K562 (cell line): ENCODE measurements around the gene NCOA6. TPM values are rescaled to one million over a fixed set of nuclear protein-coding genes. Genes with fewer than 3 reads are reported as not detected.

ENCODE experiments used
- ATAC-seq: fragments of 200-7000 bp; cut with Tn5 transposase; 3 replicates; pipeline ENCODE4 v1.9.1; 2020; ENCODE audit warnings: moderate library complexity
- BruUV-seq: library from RNA; stranded (reverse); fragments of 400-500 nt; replicated peaks from 2 replicates; lab custom pipeline; 2021; lab: Mats Ljungman, UMichigan
- CTCF ChIA-PET: fragments of 300-600 bp; formaldehyde crosslinking; extraction: SDS; loops from one replicate; lab custom pipeline; 2021; ENCODE audit warnings: low intra/inter-chr PET ratio; lab: Yijun Ruan, JAX
- POLR2A ChIA-PET: fragments of 300-600, 350-650 bp; sonication (Branson Sonifier 250); formaldehyde crosslinking; extraction: SDS; loops from one replicate; lab custom pipeline; 2021; ENCODE audit warnings: antibody characterized with exemption, inconsistent platforms; lab: Yijun Ruan, JAX
- DNase-seq, 4 experiments: peaks; one replicate each; pipeline versions ENCODE4 v3.0.0 to v3.0.0-alpha.2; 2011 to 2018; ENCODE audit warnings: low spot score in 3 of 4, mixed read lengths in 3 of 4; ENCODE audit errors: extremely low read depth in 1 of 4
- FAIRE-seq: peaks from 2 replicates; lab custom pipeline; 2011; peaks lifted over from hg19 to GRCh38; lab: Jason Lieb, UNC
- H2AFZ ChIP-seq: 2 replicates; pipeline ENCODE4 v1.6.0; 2011; ENCODE audit warnings: low read depth, low read length, control low read depth, inconsistent platforms
- H3K27ac ChIP-seq: fragments of 200-600 bp; 3 replicates; pipeline ENCODE4 v1.8.0; 2011; ENCODE audit warnings: low read depth, mild to moderate bottlenecking, control low read depth, inconsistent platforms, low read length, moderate library complexity, mixed read lengths; ENCODE audit errors: extremely low read depth
- H3K27me3 ChIP-seq, 2 experiments: fragments of 300-600 bp in 1 of 2; 2 replicates in 1 of 2; 3 replicates in 1 of 2; pipeline versions ENCODE4 v1.6.0 to v1.8.0; 2011; ENCODE audit warnings: inconsistent platforms in 2 of 2, low read length in 2 of 2, mild to moderate bottlenecking in 1 of 2, mixed read lengths in 1 of 2, moderate library complexity in 1 of 2; ENCODE audit not compliant: control insufficient read depth in 2 of 2, insufficient read depth in 2 of 2
- H3K36me3 ChIP-seq: fragments of 300-600 bp; 3 replicates; pipeline ENCODE4 v1.8.0; 2011; ENCODE audit warnings: mild to moderate bottlenecking, low read length, inconsistent platforms; ENCODE audit not compliant: control insufficient read depth, insufficient read depth
- H3K4me1 ChIP-seq, 2 experiments: fragments of 200-600 bp in 1 of 2; replicated peaks in 1 of 2; 2 replicates in 1 of 2; 3 replicates in 1 of 2; pipeline versions ENCODE4 v1.5.1 to v1.8.0; 2011; ENCODE audit warnings: inconsistent platforms in 2 of 2, low read length in 2 of 2, mild to moderate bottlenecking in 1 of 2, mixed read lengths in 1 of 2, moderate library complexity in 1 of 2; ENCODE audit not compliant: control insufficient read depth in 2 of 2, insufficient read depth in 2 of 2
- H3K4me2 ChIP-seq: 2 replicates; pipeline ENCODE4 v1.6.1; 2011; ENCODE audit warnings: low read length, control low read depth, inconsistent platforms, mixed read lengths; ENCODE audit not compliant: insufficient read depth
- H3K4me3 ChIP-seq: fragments of 200-600 bp; sonication (generic), shearing (Covaris generic); 2 replicates; pipeline ENCODE4 v1.5.1; 2016; ENCODE audit warnings: control low read depth, inconsistent platforms
- H3K79me2 ChIP-seq: fragments of 200-600 bp; 3 replicates; pipeline ENCODE4 v1.8.0; 2011; ENCODE audit warnings: low read length, inconsistent platforms; ENCODE audit not compliant: control insufficient read depth, insufficient read depth
- H3K9ac ChIP-seq, 2 experiments: 2 replicates each; pipeline versions ENCODE4 v1.6.0 to v1.6.1; 2011; ENCODE audit warnings: low read depth in 2 of 2, low read length in 2 of 2, control low read depth in 1 of 2, inconsistent platforms in 1 of 2, mild to moderate bottlenecking in 1 of 2, mixed read lengths in 1 of 2; ENCODE audit not compliant: insufficient read depth in 1 of 2
- H3K9me1 ChIP-seq: one replicate; pipeline ENCODE4 v1.6.0; 2011; ENCODE audit warnings: inconsistent platforms, mild to moderate bottlenecking, low read length, moderate library complexity; ENCODE audit not compliant: control insufficient read depth, insufficient read depth
- H3K9me3 ChIP-seq: replicated peaks from 2 replicates; pipeline ENCODE4 v1.5.1; 2011; ENCODE audit warnings: low read depth, low read length, inconsistent platforms; ENCODE audit not compliant: control insufficient read depth, insufficient read depth
- H4K20me1 ChIP-seq: replicated peaks from 2 replicates; pipeline ENCODE4 v1.6.1; 2011; ENCODE audit warnings: low read length, inconsistent platforms, mixed read lengths; ENCODE audit not compliant: control insufficient read depth, insufficient read depth
- ARNT ChIP-seq, 2 experiments: fragments of 450-650 bp; IDR thresholded peaks; 2 replicates each; pipeline ENCODE4 v1.6.1; 2016; ENCODE audit warnings: mild to moderate bottlenecking in 1 of 2
- CBX3 ChIP-seq, 2 experiments: IDR thresholded peaks; 1 replicate in 1 of 2; 2 replicates in 1 of 2; pipeline ENCODE4 v1.6.1; 2012; ENCODE audit warnings: inconsistent platforms in 2 of 2, low read length in 2 of 2, borderline replicate concordance in 1 of 2, control low read depth in 1 of 2
- CC2D1A ChIP-seq: fragments of 450-650 bp; IDR thresholded peaks from 2 replicates; pipeline ENCODE4 v1.6.1; 2017; ENCODE audit warnings: mild to moderate bottlenecking
- E2F3 ChIP-seq: fragments of 250-450 bp; sonication (Bioruptor Pico); IDR thresholded peaks from 2 replicates; pipeline ENCODE4 v1.4.0; 2020; ENCODE audit warnings: mild to moderate bottlenecking
- ETS1 ChIP-seq: conservative IDR thresholded peaks from 2 replicates; pipeline ENCODE4 v1.6.1; 2011; ENCODE audit warnings: low read depth, mild to moderate bottlenecking, low read length; ENCODE audit not compliant: control insufficient read depth
- GTF2B ChIP-seq: IDR thresholded peaks from 2 replicates; pipeline ENCODE4 v1.6.1; 2011; ENCODE audit not compliant: insufficient read length; ENCODE audit errors: extremely low read depth
- HCFC1 ChIP-seq: IDR thresholded peaks from 2 replicates; pipeline ENCODE4 v1.6.1; 2012; ENCODE audit warnings: low read depth, low read length, improper control_type of control experiment
- ILK ChIP-seq: fragments of 450-650 bp; IDR thresholded peaks from 2 replicates; pipeline ENCODE4 v1.6.1; 2016; ENCODE audit warnings: missing genetic modification characterization, low read depth, mild to moderate bottlenecking, missing compliant biosample characterization, moderate library complexity, borderline replicate concordance
- JUN ChIP-seq, 2 experiments: sonication (generic) in 1 of 2; formaldehyde crosslinking in 1 of 2; IDR thresholded peaks; 2 replicates each; pipeline versions ENCODE4 v1.6.1 to v1.8.0; 2012 to 2022; ENCODE audit warnings: borderline replicate concordance in 2 of 2, mild to moderate bottlenecking in 2 of 2, improper control_type of control experiment in 1 of 2, low read depth in 1 of 2, low read length in 1 of 2, missing genetic modification reagents in 1 of 2
- MXD1 ChIP-seq: fragments of 250-450 bp; sonication (Bioruptor Pico); IDR thresholded peaks from 2 replicates; pipeline ENCODE4 v1.8.0; 2021; ENCODE audit warnings: borderline replicate concordance, mild to moderate bottlenecking, moderate library complexity; ENCODE audit not compliant: poor library complexity, severe bottlenecking
- NCOA1 ChIP-seq: fragments of 450-650 bp; IDR thresholded peaks from 2 replicates; pipeline ENCODE4 v1.6.1; 2016; ENCODE audit warnings: low read depth
- PHTF2 ChIP-seq: fragments of 250-450 bp; sonication (Bioruptor Pico); IDR thresholded peaks from 2 replicates; pipeline ENCODE4 v1.5.0; 2021; ENCODE audit warnings: mild to moderate bottlenecking
- PRDM10 ChIP-seq: fragments of 450-650 bp; IDR thresholded peaks from 2 replicates; pipeline ENCODE4 v1.6.1; 2018; ENCODE audit not compliant: partially characterized antibody
- RAD51 ChIP-seq: fragments of 450-650 bp; IDR thresholded peaks from 2 replicates; pipeline ENCODE4 v1.7.1; 2016; ENCODE audit warnings: low read depth, mild to moderate bottlenecking, borderline replicate concordance
- TAF15 ChIP-seq: fragments of 200-400 bp; formaldehyde crosslinking; IDR thresholded peaks from 2 replicates; pipeline ENCODE4 v1.6.1; 2017; ENCODE audit warnings: mild to moderate bottlenecking, low read depth, low read length, moderate library complexity
- XRCC4 ChIP-seq: IDR thresholded peaks from one replicate; pipeline ENCODE4 v1.6.1; 2011; ENCODE audit not compliant: insufficient read depth, insufficient read length; ENCODE audit errors: extremely low read depth
- ZNF41 ChIP-seq: fragments of 250-450 bp; sonication (Bioruptor Pico); conservative IDR thresholded peaks from 2 replicates; pipeline ENCODE4 v1.4.0; 2020; ENCODE audit warnings: mild to moderate bottlenecking
- WGBS: fragments of 100-300 bp; shearing (Covaris generic); methylation state at CpG from one replicate; pipeline ENCODE4 v1.1.6; 2016; ENCODE audit warnings: low coverage, mixed read lengths; ENCODE audit not compliant: insufficient coverage; ENCODE audit errors: missing lambda C conversion rate; 5-methylcytosine and 5-hydroxymethylcytosine counted together
- in situ Hi-C: fragments of 300-500 bp; cut with MboI; formaldehyde crosslinking; loops from 4 replicates; pipeline ENCODE4 v1.15.0; 2018; ENCODE audit warnings: inconsistent platforms, mixed read lengths
- intact Hi-C: fragments of 100-400 bp; cut with micrococcal nuclease; formaldehyde crosslinking; loops from 2 replicates; pipeline ENCODE4 v1.14.2; 2022
- polyA plus RNA-seq, 8 experiments: library from polyadenylated mRNA; depleted of rRNA in 4 of 8; stranded (reverse) in 5 of 8; unstranded in 3 of 8; fragments of >200 nt; fragmentation: Nextera tagmentation in 2 of 8; fragmentation: Illumina TruSeq in 1 of 8; extraction: Ambion mirVana in 2 of 8; extraction: Trizol in 1 of 8; gene quantifications; 2 replicates each; pipeline versions ENCODE4 v1.2.1 to v1.2.3, GENCODE V29; 2011 to 2014; ENCODE audit warnings: inconsistent platforms in 1 of 8, missing spikeins in 1 of 8
- total RNA-seq, 7 experiments: library from RNA; depleted of rRNA in 6 of 7; stranded (reverse); fragments of >200 nt in 6 of 7; fragmentation: Illumina TruSeq in 2 of 7; extraction: Trizol in 2 of 7; gene quantifications; 2 replicates each; pipeline versions ENCODE4 v1.2.1 to v1.2.3, GENCODE V29; 2011 to 2021; ENCODE audit warnings: low replicate concordance in 1 of 7

The NCOA6 gene
- total and polyA plus RNA-seq, 9 of the 15 experiments (the other 6 are each of a cell fraction or from before 2014, with no cell fraction given) = 6.1 to 25.0 (median 9.5) TPM

- no peak overlapping the region for H3K4me3 ChIP-seq
- CTCF ChIA-PET = no interaction called here
- DNase-seq = no peak
- ATAC-seq = no peak
- no peaks in the 10 kb centered on the region for H3K79me2 ChIP-seq
- WGBS = 73% methylated on average over 2 of the region's 3 CpGs
- H4K20me1 ChIP-seq = no peaks in the 10 kb centered on the region
- no TSS peak for BruUV-seq
- no peak for FAIRE-seq
- H3K9me1 ChIP-seq = no peaks in the 10 kb centered on the region
- no peak overlapping the region for H3K27ac ChIP-seq
- no peak overlapping the region for H3K9ac ChIP-seq
- no peaks in the 10 kb centered on the region for H3K27me3 ChIP-seq
- H3K4me1 ChIP-seq = peaks cover 0 to 7% of the 10 kb centered on the region in 2 experiments; a peak in 2 of 5 replicates
- intact Hi-C loops (no loop called here), in situ Hi-C loops (no loop called here)
- no peak overlapping the region for H3K4me2 ChIP-seq
- H3K9me3 ChIP-seq = no peaks in the 10 kb centered on the region
- POLR2A ChIA-PET = interaction anchor here (1.2 kb wide), 1 partner anchor 9 kb away, joined by 4 read pairs; no protein-coding TSS in a partner anchor
- no peak overlapping the region for H2AFZ ChIP-seq
- no peaks in the 10 kb centered on the region for H3K36me3 ChIP-seq
- TF ChIP-seq ILK (tag) (no peak), JUN (IDR thresholded peaks at IDR 0.05; ENCODE audit: borderline replicate concordance, low read depth, low read length) (no peak), JUN (CRISPR knock-in tag; IDR thresholded peaks at IDR 0.05; ENCODE audit: borderline replicate concordance) (no peak), PRDM10 (no peak), TAF15 (no peak), CBX3 (IDR thresholded peaks at IDR 0.05; ENCODE audit: borderline replicate concordance in 1 of 2, low read length in 2 of 2) (no peak), MXD1 (CRISPR knock-in tag) (no peak), HCFC1 (no peak), ARNT (IDR thresholded peaks at IDR 0.05) (no peak), CC2D1A (no peak), NCOA1 (no peak), RAD51 (no peak), XRCC4 (no peak), ETS1 (no peak), GTF2B (no peak), E2F3 (CRISPR knock-in tag) (no peak), PHTF2 (CRISPR knock-in tag) (no peak), ZNF41 (CRISPR knock-in tag) (no peak)
Observed at GRCh38 chr20:34683667-34684066, 141.8 kb downstream of the NCOA6 start.
